Measurements from ENCODE around the gene GPC3.
A peak's percentile ranks its signal among the peaks of the same experiment; 100 is the strongest.

Gene GPC3

DNA sequence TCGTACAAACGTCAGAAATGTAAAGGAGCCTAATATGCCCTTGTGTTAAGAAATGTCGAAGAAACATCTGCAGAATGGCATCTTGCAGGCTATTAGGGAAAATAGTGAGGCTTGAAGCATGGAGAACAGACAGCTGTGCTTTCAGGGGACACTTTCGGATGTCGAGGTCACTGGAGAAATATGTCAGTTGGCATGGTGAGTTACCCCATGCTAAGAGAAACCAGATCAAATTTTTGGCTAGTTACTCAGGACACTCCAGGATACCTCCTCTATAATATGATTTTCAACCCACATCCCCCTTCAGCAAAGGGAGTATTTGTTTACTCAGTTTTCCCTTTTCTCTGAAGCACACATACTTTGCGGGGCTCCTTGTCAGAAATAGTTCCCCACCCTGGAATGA, 171.4 kb downstream of the GPC3 start:
- H3K4me3 ChIP-seq (ENCODE audit: low read depth, low read length), result no peak overlapping the region
- TF ChIP-seq, protein P1, sequence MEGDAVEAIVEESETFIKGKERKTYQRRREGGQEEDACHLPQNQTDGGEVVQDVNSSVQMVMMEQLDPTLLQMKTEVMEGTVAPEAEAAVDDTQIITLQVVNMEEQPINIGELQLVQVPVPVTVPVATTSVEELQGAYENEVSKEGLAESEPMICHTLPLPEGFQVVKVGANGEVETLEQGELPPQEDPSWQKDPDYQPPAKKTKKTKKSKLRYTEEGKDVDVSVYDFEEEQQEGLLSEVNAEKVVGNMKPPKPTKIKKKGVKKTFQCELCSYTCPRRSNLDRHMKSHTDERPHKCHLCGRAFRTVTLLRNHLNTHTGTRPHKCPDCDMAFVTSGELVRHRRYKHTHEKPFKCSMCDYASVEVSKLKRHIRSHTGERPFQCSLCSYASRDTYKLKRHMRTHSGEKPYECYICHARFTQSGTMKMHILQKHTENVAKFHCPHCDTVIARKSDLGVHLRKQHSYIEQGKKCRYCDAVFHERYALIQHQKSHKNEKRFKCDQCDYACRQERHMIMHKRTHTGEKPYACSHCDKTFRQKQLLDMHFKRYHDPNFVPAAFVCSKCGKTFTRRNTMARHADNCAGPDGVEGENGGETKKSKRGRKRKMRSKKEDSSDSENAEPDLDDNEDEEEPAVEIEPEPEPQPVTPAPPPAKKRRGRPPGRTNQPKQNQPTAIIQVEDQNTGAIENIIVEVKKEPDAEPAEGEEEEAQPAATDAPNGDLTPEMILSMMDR (conservative IDR thresholded peaks at IDR 0.05; ENCODE audit: low read depth, low read length), result no peak
- DNase-seq (ENCODE audit: low read depth), result peak; percentile 36

DNA sequence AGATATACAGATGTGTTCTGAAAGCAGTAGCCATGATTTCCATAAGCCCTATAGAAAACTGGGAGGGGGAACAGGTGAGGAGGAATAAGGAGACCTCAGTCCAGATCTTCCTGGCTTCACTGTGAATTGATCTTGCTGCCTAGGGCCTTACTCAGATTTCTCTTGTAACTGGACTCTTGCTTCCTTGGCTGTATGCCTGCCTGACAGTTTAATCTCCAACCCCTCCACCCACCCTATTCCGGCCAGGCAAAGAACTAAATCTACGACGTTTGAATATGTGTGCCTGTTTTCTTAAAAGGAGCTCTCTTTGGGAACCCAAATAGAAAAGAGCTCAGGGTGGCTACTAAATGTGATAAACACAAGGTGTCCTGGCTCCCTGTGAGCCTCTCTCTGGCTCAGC, 173.0 kb downstream of the GPC3 start:
- peak; percentile 4 for DNase-seq (ENCODE audit: low read depth)
- H3K4me3 ChIP-seq (ENCODE audit: low read depth, low read length), result no peak overlapping the region
- TF ChIP-seq, protein P1 (conservative IDR thresholded peaks at IDR 0.05; ENCODE audit: low read depth, low read length), result no peak

DNA sequence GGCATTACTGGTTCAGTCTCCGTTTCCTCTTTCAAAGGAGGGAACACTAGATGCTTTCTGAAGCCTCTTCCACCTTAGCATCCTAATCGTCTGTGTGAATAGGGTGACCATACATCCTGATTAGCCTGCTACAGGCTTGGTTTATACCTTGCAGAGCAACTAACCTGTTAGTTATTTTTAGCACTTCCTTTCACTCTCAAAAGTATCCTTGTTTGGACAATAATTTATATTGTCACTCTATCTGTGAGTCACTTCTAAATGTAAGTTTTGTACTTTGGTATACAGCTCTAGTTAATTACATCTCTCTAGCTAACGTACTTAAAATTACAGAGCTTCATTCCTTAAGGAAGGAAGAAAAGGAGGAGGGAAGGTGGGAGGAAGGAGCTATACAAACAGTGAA, 174.5 kb downstream of the GPC3 start:
- no peak for DNase-seq (ENCODE audit: low read depth)
- no peak overlapping the region for H3K4me3 ChIP-seq (ENCODE audit: low read depth, low read length)
- TF ChIP-seq, protein P1 (conservative IDR thresholded peaks at IDR 0.05; ENCODE audit: low read depth, low read length), result no peak

DNA sequence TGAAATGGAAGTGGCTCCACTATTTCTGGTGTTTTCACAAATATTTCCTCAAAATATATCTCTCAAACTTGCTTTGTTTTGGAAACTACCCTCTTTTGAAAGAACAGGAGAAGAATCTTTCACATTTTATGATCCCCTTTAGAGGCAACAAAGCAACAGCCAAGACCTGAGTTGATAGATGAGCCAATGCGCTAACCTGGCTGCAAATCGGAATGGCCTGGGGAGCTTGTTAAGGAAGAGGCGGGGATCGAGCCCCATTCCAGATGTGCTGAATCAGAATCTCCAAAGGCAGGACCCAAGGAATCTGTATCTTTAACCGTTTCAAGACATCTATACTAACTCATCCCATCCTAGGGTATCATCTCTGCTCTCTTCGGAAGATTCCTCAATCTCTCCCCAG, 181.3 kb downstream of the GPC3 start:
- TF ChIP-seq, protein P1 (conservative IDR thresholded peaks at IDR 0.05; ENCODE audit: low read depth, low read length), result no peak
- DNase-seq (ENCODE audit: low read depth), result no peak
- no peak overlapping the region for H3K4me3 ChIP-seq (ENCODE audit: low read depth, low read length)

DNA sequence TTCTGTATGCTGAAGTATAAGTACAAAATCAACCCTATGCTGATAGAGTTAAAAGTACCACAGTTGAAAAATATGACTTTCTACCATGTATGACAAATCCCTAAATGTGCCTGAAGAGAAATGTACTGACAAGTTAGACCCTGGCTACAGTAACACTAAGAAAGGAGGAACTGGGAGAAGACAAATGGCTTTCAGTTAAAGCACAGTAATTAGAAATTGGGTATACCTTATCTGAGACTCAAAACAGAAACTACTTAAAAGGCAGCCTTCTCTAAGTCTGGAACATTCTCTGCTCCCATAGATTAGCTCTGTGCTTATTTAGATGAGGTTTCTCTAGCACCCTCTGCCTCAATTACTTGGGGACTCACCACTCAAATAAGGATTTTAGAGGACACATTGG, 189.1 kb downstream of the GPC3 start:
- TF ChIP-seq, protein P1 (conservative IDR thresholded peaks at IDR 0.05; ENCODE audit: low read depth, low read length), result no peak
- no peak overlapping the region for H3K4me3 ChIP-seq (ENCODE audit: low read depth, low read length)
- no peak for DNase-seq (ENCODE audit: low read depth)

DNA sequence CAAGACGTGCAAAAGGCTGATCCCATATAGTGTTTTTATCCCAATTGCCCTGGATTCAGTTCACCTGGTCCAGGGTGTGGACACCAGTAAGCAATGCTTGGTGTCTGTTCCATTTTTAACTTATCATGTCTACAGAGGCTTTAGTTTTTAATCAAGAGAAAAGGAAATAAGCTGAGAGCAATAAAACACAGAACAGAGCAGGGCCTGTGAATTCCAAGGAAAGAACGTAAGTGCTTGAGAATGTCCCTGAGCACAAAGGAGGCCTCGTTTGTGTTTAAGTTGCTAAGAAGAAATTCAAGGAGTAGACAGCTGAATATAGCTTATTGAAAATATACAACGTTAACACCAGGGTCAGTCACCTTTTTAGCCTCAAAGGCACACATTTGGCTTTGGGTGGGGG, 191.3 kb downstream of the GPC3 start:
- DNase-seq (ENCODE audit: low read depth), result peak; percentile 30
- TF ChIP-seq, protein P1 (conservative IDR thresholded peaks at IDR 0.05; ENCODE audit: low read depth, low read length), result no peak
- H3K4me3 ChIP-seq (ENCODE audit: low read depth, low read length), result no peak overlapping the region

DNA sequence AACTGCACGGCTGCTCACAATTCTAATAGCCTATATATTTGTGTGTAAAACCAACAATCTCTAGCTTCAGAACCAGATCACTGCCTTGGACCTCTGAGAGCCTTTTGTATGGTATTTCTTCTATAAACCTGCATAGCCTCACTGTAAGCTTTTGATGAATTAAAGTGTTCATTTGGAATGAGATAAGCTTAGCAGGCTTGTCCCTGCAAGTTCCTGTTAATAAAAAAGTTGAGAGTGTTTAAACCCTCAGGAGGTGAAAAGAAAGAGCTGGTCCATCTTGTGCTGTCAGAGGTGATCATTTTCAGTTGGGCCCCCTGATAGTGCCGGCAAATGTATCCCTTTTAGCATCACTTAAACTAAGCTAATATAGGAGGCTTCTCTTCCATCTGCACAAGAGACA, 191.8 kb downstream of the GPC3 start:
- TF ChIP-seq, protein P1 (conservative IDR thresholded peaks at IDR 0.05; ENCODE audit: low read depth, low read length), result no peak
- H3K4me3 ChIP-seq (ENCODE audit: low read depth, low read length), result no peak overlapping the region
- no peak for DNase-seq (ENCODE audit: low read depth)

Data from choroid plexus epithelial cell (primary cell).